Mucosa of rectum (tissue), 2 donors: ENCODE results near the gene SRGAP1.

Experiments used
- H3K27ac ChIP-seq, 2 donors: one replicate each; pipeline ENCODE4 v1.7.0; 2013; ENCODE audit warnings: inconsistent platforms in 2 of 2, low read depth in 2 of 2, low read length in 2 of 2
- H3K27me3 ChIP-seq, 2 donors: one replicate each; pipeline ENCODE4 v1.7.0; 2013; ENCODE audit warnings: low read length in 2 of 2; ENCODE audit not compliant: control insufficient read depth in 2 of 2, insufficient read depth in 2 of 2
- H3K36me3 ChIP-seq, 2 donors: one replicate each; pipeline ENCODE4 v1.7.0; 2013; ENCODE audit warnings: low read length in 2 of 2; ENCODE audit not compliant: control insufficient read depth in 2 of 2, insufficient read depth in 2 of 2
- H3K4me1 ChIP-seq, 2 donors: one replicate each; pipeline ENCODE4 v1.7.0; 2013; ENCODE audit warnings: low read length in 2 of 2, mild to moderate bottlenecking in 1 of 2; ENCODE audit not compliant: control insufficient read depth in 2 of 2, insufficient read depth in 2 of 2
- H3K4me3 ChIP-seq, 2 donors: one replicate each; pipeline ENCODE4 v1.7.0; 2013; ENCODE audit warnings: low read length in 2 of 2
- H3K9ac ChIP-seq, 2 donors: one replicate each; pipeline ENCODE4 v1.7.0; 2013; ENCODE audit warnings: low read length in 2 of 2, low read depth in 1 of 2, mild to moderate bottlenecking in 1 of 2
- H3K9me3 ChIP-seq, 2 donors: one replicate each; pipeline ENCODE4 v1.7.0; 2013; ENCODE audit warnings: low read length in 2 of 2; ENCODE audit not compliant: control insufficient read depth in 2 of 2
- donor health status: healthy.
- donor health status: Normal muscosa, but diverticular disease.

SRGAP1 gene

DNA sequence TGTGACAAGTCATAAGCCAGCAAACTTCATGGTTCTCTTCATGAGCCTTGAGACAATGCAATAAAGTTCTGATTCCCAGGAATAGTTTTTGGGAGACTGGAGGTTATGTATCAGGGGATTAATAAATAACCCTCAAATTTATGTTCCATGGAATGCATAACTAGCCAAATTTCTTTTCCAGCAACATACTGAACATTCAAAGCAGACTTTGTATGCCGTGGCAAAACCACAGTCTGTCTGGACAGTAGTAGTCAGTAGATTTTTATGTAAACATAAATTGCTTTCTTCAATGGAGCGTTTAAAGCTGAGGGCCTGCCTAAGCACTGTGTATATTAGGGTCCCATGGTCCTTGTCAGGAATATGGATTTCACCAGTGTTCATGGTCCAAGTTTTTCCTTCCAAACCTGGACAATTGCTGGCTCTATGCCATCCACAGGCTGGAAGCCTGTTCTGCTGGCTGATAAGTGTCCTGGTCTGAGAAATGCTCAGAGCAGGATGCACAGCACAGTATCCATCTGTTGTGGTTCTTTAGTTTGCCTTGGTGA lies 144.9 kb downstream of the SRGAP1 start:
- Histone ChIP-seq H3K9ac (no peak overlapping the region), H3K27ac (no peak overlapping the region), H3K4me3 (no peak overlapping the region), H3K36me3 (peaks cover 2 to 5% of the 10 kb centered on the region in 2 donors), H3K27me3 (no peaks in the 10 kb centered on the region), H3K4me1 (no peaks in the 10 kb centered on the region), H3K9me3 (no peaks in the 10 kb centered on the region)

DNA sequence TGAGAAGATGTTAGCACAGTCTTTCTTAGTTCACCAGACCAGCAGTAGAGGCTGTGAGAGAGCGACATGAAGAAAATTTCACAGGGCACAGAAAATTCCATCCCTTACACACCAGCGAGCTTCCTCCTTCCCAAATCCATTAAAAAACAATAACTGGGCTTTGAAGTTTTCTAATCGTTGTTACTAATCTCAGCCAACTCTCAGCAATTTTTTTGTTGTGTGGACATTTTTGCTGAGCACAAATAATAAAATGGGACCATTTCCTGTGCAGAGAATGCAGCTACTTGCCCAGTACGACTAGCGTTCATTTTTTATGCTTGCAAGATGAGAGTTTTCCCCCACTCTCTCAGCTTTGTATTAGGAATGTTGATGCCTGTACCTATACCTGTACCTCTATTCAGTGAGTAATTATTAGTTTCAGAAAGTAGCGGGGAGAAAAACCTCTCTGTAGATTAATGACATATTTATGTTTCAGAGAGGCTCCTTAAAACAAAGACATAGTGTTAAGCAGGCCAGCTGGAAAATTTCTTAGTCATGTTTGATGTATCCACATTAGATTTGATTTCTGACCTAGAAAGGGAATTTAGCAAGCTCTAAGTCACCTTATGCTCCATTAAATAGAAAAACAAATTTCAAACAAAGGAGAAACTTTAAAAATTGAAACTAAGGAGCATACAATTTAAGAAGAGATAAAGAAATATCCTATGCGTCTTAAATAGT lies 146.5 kb downstream of the SRGAP1 start:
- Histone ChIP-seq H3K9ac (no peak overlapping the region), H3K27ac (no peak overlapping the region), H3K27me3 (no peaks in the 10 kb centered on the region), H3K4me3 (no peak overlapping the region), H3K4me1 (no peaks in the 10 kb centered on the region), H3K9me3 (no peaks in the 10 kb centered on the region), H3K36me3 (peaks cover 2 to 5% of the 10 kb centered on the region in 2 donors)

- Histone ChIP-seq H3K4me3 (no peak overlapping the region), H3K27me3 (no peaks in the 10 kb centered on the region), H3K9ac (no peak overlapping the region), H3K4me1 (no peaks in the 10 kb centered on the region), H3K36me3 (peaks cover 2 to 5% of the 10 kb centered on the region in 2 donors), H3K27ac (no peak overlapping the region), H3K9me3 (no peaks in the 10 kb centered on the region)
Measured at GRCh38 chr12:63994704-63995103, 150.2 kb downstream of the SRGAP1 start.

DNA sequence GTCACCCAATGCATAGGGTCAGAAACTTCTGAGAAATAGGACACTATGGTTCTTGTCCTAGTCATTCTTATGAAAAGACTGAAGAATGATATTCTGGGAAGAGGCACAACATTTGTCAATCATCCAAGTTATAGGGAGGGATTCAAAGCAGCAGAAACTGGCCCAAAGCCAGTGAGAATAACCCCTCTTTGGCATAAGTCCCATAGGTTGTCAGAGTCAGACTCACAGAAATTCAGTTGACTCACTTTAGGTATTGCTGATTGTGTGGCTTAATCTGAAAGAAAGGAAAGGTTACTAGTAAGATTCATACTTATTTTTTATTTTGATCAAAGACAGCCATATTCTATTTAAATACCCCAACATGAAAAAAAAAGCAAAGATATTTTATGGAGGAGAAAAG lies 151.0 kb downstream of the SRGAP1 start:
- Histone ChIP-seq H3K9me3 (no peaks in the 10 kb centered on the region), H3K9ac (no peak overlapping the region), H3K4me3 (no peak overlapping the region), H3K4me1 (no peaks in the 10 kb centered on the region), H3K27me3 (no peaks in the 10 kb centered on the region), H3K27ac (no peak overlapping the region), H3K36me3 (peaks cover 2 to 4% of the 10 kb centered on the region in 2 donors)

DNA sequence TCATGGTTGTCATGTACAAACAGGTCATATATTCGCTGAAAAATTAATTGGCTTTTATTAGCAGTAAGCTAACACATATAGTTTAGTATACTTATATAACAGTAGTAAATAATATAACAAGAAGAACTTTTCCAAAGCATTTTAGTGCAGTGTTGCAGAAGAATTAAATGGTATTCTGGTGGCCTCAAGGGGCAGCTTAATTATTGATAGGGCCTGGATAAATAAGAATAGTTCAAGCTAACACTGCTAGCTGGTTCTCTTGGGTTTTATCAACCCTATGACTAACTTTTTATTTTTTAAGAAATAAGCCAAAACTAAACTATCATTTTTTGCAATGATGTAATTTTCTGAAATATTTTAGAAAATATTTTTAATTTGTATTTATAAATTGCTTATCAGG lies 152.1 kb downstream of the SRGAP1 start:
- Histone ChIP-seq H3K27ac (no peak overlapping the region), H3K9me3 (no peaks in the 10 kb centered on the region), H3K4me1 (no peaks in the 10 kb centered on the region), H3K36me3 (no peaks in the 10 kb centered on the region), H3K27me3 (no peaks in the 10 kb centered on the region), H3K4me3 (no peak overlapping the region), H3K9ac (no peak overlapping the region)

DNA sequence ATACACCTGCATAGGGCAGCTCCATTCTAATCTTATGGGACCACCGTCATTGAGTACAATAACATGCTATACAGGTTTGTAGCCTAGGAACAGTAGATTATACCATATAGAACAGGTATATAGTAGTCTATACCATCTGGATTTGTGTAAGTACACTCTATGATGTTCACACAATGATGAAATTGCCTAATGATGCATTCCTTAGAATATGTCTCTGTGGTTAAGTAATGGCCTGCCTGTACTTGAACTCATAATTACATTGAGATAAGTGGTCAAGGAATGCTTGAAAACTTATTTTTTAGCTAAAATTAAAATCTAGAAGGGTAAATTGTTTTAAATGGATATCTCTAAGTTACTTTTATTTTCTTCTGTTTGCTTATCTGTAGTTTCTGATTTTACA lies 152.7 kb downstream of the SRGAP1 start:
- Histone ChIP-seq H3K27me3 (no peaks in the 10 kb centered on the region), H3K27ac (no peak overlapping the region), H3K9me3 (no peaks in the 10 kb centered on the region), H3K4me3 (no peak overlapping the region), H3K9ac (no peak overlapping the region), H3K36me3 (no peaks in the 10 kb centered on the region), H3K4me1 (no peaks in the 10 kb centered on the region)

DNA sequence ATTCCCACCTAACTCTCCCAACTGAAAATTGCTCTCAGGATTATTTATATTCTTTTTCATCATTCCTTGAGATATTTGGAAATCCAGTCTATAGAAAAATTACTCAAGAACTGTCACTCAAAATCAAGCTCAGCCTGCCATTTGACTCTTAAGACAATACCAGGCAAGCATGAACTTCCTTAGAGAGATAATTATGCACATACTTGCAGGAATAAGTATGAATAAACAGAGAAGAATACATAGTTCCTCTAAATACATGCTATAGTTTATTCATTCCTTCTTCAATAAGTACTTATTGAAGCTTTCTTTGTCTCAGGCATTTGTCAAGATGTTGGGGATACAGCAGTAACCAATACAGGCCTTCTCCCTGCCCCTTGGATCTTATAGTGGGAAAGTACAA lies 154.1 kb downstream of the SRGAP1 start:
- no peaks in the 10 kb centered on the region for H3K4me1 ChIP-seq
- H3K36me3 ChIP-seq: no peaks in the 10 kb centered on the region

DNA sequence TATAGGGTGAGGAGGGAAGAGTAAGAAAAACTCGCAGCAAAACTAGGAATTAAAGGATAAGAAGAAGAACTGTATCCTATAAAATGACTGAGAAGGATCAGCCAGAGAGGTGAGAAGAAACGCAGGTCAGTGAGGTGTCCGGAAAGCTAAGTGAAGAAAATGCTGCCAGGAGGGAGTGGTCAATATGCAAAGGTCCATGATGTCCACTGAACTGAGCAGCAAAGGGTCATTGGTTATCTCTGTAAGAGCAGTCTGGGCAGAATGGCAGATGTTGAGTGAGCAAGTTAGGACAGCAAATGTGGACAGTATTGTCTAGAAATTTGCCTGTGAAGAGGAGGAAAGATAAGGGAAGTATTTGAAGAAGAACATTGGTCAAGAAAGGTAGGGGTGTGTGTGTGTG lies 155.4 kb downstream of the SRGAP1 start:
- Histone ChIP-seq H3K4me3 (no peak overlapping the region), H3K27me3 (no peaks in the 10 kb centered on the region), H3K4me1 (no peaks in the 10 kb centered on the region), H3K9me3 (no peaks in the 10 kb centered on the region), H3K36me3 (no peaks in the 10 kb centered on the region), H3K27ac (no peak overlapping the region), H3K9ac (no peak overlapping the region)

More for the DNA sequence above, 154.1 kb downstream of the SRGAP1 start:
- no peaks in the 10 kb centered on the region for H3K9me3 ChIP-seq
- H3K27me3 ChIP-seq: no peaks in the 10 kb centered on the region
- H3K9ac ChIP-seq: no peak overlapping the region
- H3K27ac ChIP-seq: no peak overlapping the region
- no peak overlapping the region for H3K4me3 ChIP-seq

GRCh38 chr12:64001439-64001838 lies 156.9 kb downstream of the SRGAP1 start:
- no peaks in the 10 kb centered on the region for H3K4me1 ChIP-seq
- H3K4me3 ChIP-seq: no peak overlapping the region
- H3K36me3 ChIP-seq: no peaks in the 10 kb centered on the region
- no peak overlapping the region for H3K27ac ChIP-seq
- H3K27me3 ChIP-seq: no peaks in the 10 kb centered on the region
- no peaks in the 10 kb centered on the region for H3K9me3 ChIP-seq
- no peak overlapping the region for H3K9ac ChIP-seq

DNA sequence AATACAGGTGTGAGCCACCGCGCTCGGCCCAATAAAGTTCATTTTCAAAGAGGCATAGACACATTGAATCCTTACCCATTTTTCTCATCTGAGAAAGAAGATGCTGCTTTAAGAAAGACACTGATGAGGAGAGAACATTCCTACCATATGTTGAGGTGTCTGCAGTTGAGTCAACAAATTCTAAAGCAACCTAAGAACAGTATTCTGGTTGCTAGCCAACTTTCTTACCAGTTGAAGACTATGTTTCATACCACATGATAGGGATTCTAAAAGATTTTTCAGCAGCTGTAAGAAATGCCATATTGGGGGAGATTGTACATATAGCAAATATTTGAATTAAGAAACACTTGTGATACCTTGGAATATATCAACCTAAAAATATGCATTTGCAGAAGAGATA lies 160.1 kb downstream of the SRGAP1 start:
- Histone ChIP-seq H3K27ac (no peak overlapping the region), H3K27me3 (no peaks in the 10 kb centered on the region), H3K9me3 (no peaks in the 10 kb centered on the region), H3K9ac (no peak overlapping the region), H3K36me3 (no peaks in the 10 kb centered on the region), H3K4me1 (no peaks in the 10 kb centered on the region), H3K4me3 (no peak overlapping the region)
